ENCODE results near the gene CCDC194.

DNA sequence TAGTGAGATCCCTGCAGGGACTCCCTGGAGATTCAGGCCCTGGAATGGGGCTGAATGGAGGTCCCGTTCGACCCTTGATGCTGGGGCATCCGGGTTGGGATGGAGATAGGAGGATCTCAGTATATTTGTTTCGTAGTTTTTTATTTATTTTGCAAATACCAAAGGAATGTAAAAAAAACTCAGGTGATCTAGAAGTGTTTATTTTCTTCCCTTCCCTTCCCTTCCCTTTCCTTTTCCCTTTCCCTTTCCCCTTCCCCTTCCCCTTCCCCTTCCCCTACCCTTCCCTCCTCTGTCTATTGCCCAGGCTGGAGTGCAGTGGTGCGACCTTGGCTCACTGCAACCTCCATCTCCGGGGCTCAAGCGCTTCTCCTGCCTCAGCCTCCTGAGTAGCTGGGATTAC lies 52.2 kb downstream of the CCDC194 start:
- TF ChIP-seq CTCF (conservative IDR thresholded peaks at IDR 0.05 in 1 of 2, IDR thresholded peaks at IDR 0.05 in 1 of 2; ENCODE audit: extremely low read depth in 1 of 2, insufficient read depth in 1 of 2, low read depth in 1 of 2, low read length in 2 of 2) (no peak), EZH2 (IDR thresholded peaks at IDR 0.05; ENCODE audit: borderline replicate concordance, low read length) (no peak)
